HG03103 (cell line): ENCODE data around the gene ZBTB49.

ENCODE experiments used
- ATAC-seq: cut with Tn5 transposase; IDR thresholded peaks from one replicate; pipeline ENCODE4 v1.9.1; 2021; ENCODE audit warnings: low read depth; ENCODE audit not compliant: unreplicated experiment

ZBTB49 gene

DNA sequence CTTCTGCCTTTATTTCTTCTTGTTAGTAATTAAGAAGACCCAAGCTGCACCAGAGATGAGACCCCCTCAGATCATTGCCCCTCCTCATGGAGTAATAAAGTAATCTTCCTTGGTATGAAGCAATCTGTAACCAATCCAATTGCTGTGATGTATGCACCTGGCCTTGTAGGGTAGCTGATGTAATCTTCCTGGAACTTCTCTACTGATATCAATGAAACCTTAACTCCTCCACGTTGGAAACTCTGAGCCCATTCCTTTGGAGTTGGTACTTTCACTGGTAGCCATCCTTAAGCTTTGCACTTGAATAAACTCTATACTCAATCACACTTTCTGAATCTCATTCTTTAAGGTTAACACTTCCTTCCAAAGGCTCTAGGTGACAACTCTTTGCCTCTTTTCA, 65.3 kb downstream of the ZBTB49 start:
- no peak for ATAC-seq

DNA sequence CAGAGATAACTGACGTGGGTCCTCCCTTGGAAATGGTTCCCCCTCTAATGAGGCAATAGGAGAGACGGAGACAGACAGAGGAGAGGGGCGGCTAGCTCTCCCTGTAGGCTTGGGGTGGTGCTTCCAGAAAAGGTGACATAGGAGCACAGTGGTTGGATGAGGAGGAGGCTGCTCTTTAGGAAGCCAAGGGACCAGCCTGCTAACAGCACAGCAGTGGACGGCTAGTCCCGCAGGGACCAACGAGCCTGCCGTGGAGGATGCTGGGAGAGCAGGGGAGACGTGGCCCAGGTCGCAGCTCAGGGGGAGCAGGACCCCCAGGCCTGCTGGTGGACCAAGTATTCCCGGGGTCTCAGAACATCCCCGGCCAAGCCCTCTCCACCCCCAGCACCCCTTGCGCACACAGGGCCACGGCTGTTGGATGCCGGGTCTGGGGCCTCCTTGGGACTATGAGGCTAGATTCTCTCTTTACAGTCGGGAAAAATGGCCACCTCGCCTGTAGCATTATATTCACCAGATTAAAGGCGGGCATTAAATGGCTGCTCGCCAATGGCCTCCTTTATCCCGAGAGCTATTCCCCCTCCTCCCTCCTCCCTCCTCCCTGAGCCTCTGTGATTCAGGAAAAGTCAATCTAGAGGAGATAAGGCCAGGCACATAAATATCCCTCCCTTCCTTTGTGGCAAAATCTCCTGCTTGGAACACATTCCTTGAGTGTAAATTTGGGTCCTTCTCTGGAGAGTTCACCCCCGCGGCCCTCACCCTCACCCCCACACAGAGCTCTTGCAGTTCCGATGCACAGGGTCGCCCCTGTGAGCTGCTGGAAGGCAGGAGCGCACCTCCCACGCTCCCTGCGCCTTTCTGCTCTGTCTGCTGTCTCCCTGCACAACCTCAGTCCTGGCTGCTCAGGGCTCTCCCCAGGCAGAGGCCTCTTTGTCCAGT, 66.3 kb downstream of the ZBTB49 start:
- ATAC-seq: no peak

DNA sequence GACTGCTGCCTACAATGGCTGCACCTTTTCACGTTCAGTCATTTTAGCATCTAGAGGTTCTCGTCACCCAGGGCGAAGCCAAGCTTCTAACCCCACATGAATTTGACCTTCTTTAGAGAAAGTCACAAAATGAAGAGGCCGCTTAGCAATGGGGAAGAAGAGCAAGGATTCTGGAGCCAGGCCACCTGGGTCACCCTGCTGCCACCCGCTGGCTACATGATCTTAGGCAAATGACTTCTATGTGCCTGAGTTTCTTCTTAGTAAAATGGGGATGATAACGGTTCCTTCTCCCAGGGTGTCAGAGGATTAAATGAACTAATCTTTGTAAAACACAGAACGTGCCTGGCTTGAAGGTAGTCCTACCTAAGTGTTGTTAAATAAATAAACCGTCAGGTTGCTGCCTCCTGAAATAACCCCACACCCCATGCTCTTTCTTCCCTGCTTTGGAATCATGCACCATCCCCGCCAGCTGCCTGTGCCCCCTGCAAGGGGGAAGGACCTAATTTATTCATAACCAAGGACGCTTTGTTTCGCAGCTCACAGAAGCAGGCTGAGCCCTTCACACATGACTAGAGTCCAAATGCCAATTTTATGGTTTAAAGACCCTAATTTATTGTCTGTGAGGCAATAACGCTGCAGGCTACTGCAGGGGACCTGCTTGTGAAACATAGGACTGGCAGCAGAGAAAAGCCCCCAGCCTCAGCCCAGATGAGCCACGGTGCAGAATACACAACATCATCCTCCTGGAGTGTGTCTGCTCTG, 68.2 kb downstream of the ZBTB49 start:
- ATAC-seq: no peak

DNA sequence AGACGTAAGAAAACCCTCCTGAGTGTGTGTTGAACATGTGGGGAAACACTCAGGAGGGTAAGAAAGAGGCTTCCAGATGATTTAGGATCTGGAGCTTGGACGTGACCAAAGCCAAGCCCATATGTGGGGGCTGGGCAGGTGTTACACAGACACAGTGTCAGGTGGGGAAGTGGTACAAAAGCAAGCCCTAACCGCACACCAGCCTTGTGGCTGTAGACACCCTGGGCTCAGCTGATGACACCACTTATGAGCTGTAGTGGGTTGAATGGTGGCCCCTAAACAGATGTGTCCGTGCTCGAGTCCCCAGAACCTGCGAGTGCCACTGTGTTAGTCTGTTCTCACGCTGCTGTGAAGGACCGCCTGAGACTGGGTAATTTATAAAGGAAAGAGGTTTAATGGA, 71.8 kb downstream of the ZBTB49 start:
- no peak for ATAC-seq

DNA sequence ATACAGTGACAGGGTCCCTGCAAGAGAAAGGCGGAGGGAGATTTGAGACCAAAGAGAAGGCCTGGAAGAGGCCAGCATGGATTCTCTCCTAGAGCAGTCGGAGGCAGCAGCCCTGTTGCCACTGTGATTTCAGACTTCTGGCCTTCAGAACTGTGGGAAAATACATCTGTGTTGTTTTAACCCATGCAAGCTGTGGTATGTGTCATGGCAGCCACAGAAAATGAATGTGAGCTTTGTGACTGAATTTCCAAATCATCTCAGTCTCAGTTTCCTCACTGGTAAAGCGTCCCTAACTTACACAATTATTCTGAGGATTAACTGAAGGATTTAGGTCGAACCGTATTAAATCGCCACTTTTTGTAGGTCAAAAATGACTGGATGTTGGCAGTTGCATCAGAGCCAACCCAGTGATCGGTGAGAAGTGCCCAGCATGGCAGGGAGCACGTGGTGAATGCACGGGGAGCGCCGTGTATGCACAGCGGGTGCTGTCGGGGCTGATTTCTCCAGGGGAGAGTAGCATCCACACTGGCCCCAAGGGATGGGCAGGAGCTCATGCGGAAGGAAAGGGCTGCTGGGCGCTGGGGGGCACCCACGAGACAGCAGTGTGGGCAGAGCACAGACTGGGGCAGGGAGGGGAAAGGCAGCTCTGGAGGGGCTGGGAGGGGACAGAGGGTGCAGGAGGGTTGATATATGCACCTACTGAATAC, 73.1 kb downstream of the ZBTB49 start:
- ATAC-seq: no peak

DNA sequence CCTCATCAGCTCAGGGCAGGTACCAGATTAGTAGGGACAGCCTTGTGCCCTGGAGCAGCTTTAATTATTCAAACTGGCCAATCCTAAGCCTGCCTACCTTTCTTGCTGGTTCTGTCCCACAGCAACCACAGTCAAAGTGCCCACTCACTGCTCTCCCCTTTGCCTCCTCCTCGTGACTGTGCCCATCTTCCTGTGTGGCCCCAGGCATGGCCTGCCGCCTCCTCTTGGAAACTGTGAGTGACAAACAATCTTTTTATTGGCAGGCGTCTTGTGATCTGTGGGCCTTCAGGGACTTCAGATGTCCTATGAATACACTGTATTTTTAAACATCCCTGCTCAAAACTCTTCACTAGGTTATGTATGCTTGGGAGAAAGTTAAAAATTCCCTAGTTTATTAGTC, 74.0 kb downstream of the ZBTB49 start:
- ATAC-seq: no peak

DNA sequence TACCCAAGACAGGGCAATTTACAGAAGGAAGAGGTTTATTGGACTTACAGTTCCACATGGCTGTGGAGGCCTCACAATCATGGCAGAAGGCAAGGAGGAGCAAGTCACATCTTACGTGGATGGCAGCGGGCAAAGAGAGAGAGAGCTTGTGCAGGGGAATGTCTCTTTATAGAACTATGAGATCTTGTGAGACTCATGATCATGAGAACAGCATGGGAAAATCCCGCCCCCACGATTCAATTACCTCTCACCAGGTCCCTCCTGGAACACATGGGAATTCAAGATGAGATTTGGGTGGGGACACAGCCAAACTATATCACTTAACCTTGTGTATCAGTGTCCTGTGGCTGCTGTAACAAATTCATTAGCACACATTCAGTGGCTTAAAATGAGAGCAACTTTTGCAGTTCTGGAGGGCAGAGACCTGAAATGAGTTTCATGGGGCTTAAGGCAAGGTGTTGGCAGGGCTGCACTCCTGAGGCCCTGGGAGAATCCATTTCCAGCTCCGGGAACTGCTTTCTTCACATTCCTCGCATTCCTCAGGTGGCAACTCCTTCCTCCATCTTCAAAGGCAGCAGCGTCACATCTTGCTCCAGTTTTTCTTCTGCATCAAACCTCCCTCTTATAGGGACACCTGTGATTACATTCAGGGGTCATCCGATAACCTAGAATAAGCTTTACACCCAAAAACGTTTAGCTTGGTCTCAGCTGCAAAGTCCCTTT, 74.6 kb downstream of the ZBTB49 start:
- ATAC-seq: no peak

DNA sequence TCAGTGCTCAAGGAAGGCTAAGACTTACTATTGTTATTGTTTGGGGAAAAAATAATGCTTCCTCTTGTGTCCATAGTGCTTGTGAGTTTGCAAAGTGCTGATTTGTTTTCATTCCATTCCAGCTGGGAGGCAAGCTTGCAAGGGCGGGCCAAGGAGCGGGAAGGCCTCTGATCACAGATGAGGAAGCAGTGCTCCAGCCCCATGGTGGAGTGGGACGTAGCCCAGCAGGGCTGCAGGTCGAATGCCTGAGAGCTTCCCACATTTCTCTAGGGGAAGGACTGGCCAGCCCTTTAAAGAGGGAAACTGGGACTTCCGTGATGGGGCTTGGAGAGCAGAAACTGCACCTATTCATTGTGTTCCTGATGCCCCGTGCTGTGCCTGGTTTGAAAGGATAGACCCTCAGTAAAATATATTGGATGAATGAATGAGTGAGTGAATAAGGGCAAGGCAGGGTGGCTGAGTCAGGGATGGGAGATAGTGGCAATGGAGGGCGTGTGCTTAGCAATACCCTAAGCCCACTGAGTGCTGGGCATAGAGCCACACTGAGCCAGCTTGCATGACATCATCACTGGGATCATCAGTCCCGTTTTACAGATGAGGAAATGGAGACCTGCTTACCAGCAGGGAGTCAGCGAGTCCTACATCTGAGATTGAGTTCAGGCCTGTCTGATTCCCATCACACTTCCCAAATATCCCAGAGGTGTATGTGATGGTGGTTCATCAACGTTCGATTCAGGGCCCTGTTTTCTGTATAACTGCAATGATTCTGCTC, 78.9 kb downstream of the ZBTB49 start:
- ATAC-seq: no peak
